SH-SY5Y (cell line): ENCODE data around the gene EGFL8.

ENCODE experiments used
- GATA2 ChIP-seq: IDR thresholded peaks from 2 replicates; pipeline ENCODE4 v1.6.1; 2011; ENCODE audit warnings: mild to moderate bottlenecking, low read depth, low read length
- GATA3 ChIP-seq: IDR thresholded peaks from 2 replicates; pipeline ENCODE4 v1.6.1; 2011; ENCODE audit warnings: low read depth, mild to moderate bottlenecking, low read length, moderate library complexity

DNA sequence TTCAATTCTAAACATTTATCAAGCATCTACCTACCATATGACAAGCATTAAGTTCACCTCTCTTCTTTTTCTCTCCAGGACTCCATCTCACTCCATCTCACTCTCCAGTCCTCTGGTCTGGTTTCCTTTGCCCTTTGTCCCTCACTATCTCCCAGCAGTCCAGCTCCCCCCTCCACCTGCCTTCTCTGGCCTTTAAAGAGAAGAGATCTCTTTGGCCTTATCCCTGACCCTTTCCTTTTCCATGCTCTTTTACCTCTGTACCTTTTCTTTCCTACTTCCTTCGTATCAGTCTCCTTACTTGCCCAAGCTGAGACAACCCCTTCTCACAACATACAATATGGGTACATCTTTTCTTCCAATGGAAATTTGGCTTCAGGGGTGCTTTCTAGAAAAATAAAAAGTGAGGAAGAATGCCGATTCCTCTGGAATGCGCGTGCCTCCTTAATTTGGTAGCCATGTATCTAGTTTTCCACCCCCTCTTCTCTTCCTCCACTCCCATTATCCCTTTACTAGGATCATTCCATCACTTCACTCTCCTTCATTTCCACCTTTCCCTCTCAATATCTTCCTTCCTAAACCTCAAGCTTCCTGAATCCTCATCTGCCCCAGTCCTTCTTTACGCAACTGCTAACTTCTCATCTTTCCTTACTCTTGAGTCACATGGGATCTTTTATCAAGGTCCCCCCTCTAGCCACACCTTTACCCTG is 12.2 kb downstream of the EGFL8 start:
- TF ChIP-seq GATA2 (no peak), GATA3 (no peak)
